Bronchial epithelial cell (primary cell): ENCODE measurements around the gene TEDC1. TPM values are rescaled to one million over a fixed set of nuclear protein-coding genes. Genes with fewer than 3 reads are reported as not detected.

Experiments
- DNase-seq: peaks from one replicate; pipeline ENCODE4 v3.0.0-alpha.2; 2010; ENCODE audit warnings: low read depth
- FAIRE-seq: peaks from 2 replicates; lab custom pipeline; 2011; peaks lifted over from hg19 to GRCh38; lab: Jason Lieb, UNC
- H3K27me3 ChIP-seq: 2 replicates; pipeline ENCODE4 v1.5.1; 2011; ENCODE audit warnings: low read length; ENCODE audit not compliant: control insufficient read depth, insufficient read depth
- H3K36me3 ChIP-seq: 2 replicates; pipeline ENCODE4 v1.5.1; 2011; ENCODE audit warnings: low read length; ENCODE audit not compliant: control insufficient read depth, insufficient read depth
- H3K4me3 ChIP-seq: 2 replicates; pipeline ENCODE4 v1.5.1; 2011; ENCODE audit warnings: mild to moderate bottlenecking, low read depth, low read length, control low read depth
- total RNA-seq: library from RNA; depleted of rRNA; stranded (reverse); fragments of >200 nt; gene quantifications from 2 replicates; pipeline ENCODE4 v1.2.1, GENCODE V29; 2014
- TF ChIP-seq, protein P1 (sequence below): IDR thresholded peaks from 2 replicates; pipeline ENCODE4 v1.5.1; 2011; ENCODE audit warnings: mild to moderate bottlenecking, moderate library complexity, low read length, control low read depth, inconsistent platforms; ENCODE audit not compliant: insufficient read depth, severe bottlenecking

Gene TEDC1
- total RNA-seq, 1 donor from 2014 or later, result 4.5 TPM

DNA sequence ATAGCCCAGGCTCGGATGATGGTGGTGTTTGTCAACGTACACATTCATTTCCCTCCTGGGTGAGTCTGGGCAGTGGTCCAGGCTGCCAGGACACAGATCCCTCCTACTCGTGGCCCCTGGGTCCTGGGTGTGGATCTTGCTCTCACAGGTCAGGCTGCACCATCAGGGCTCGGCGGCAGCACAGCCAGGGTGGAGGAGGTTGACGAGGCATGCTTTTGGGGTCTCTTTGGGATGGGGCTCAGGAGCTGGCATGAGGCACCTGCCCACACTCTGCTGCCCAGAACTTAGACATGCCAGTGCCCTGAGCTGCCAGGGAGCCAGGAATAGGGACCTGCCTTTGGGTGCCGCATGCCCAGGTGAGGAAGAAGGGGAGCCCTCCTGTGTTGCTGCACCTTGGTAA is 45.0 kb downstream of the TEDC1 start:
- no peak for DNase-seq
- Histone ChIP-seq H3K27me3 (no peaks in the 10 kb centered on the region), H3K36me3 (no peaks in the 10 kb centered on the region), H3K4me3 (no peak overlapping the region)
- no peak for FAIRE-seq
- TF ChIP-seq, protein P1, sequence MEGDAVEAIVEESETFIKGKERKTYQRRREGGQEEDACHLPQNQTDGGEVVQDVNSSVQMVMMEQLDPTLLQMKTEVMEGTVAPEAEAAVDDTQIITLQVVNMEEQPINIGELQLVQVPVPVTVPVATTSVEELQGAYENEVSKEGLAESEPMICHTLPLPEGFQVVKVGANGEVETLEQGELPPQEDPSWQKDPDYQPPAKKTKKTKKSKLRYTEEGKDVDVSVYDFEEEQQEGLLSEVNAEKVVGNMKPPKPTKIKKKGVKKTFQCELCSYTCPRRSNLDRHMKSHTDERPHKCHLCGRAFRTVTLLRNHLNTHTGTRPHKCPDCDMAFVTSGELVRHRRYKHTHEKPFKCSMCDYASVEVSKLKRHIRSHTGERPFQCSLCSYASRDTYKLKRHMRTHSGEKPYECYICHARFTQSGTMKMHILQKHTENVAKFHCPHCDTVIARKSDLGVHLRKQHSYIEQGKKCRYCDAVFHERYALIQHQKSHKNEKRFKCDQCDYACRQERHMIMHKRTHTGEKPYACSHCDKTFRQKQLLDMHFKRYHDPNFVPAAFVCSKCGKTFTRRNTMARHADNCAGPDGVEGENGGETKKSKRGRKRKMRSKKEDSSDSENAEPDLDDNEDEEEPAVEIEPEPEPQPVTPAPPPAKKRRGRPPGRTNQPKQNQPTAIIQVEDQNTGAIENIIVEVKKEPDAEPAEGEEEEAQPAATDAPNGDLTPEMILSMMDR, result no peak

DNA sequence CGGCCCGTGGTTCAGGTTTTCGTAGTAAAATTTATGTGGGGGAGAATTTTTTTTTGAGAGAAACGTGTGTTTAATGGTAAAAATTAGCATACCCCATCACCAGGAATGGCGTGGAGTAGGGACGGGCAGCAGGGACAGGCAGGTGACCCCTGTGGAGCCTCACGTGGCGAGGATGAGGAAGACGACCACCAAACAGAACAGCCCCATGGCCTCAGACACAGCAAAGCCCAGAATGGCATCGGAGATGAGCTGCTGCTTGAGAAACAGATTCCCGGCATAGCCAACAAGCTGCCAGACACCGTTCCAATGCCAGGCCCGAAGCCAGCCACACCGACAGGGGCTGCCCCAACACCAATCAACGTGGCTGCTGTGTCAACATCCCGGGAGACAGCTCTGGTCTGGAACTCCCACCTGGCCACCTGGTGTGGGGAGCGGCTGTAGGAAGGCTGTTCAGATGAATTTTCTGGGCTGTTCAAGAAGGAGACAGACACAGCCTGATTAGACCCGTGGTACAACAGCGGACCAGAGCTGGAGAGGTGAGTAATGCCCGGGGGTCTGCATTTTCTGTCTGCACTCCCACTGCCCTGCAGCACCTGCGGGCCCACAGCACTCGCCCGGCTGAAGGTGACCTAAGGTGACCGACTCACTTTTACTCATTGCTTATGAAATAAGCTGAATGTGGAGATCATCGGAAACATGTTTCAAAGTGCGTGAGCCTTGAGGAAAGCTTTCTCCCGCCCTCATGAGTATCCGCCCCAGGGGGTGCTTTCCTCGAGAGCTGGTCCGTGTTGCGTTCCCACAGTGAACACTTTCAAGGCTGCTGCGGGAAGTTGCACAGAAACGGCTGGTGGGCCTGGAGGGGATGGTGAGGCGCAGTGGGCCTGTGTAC is 45.9 kb downstream of the TEDC1 start:
- DNase-seq (no peak), FAIRE-seq (no peak)
- TF ChIP-seq, protein P1, result no peak
- no peak overlapping the region for H3K4me3 ChIP-seq
- no peaks in the 10 kb centered on the region for H3K36me3 ChIP-seq
- H3K27me3 ChIP-seq, result no peaks in the 10 kb centered on the region

DNA sequence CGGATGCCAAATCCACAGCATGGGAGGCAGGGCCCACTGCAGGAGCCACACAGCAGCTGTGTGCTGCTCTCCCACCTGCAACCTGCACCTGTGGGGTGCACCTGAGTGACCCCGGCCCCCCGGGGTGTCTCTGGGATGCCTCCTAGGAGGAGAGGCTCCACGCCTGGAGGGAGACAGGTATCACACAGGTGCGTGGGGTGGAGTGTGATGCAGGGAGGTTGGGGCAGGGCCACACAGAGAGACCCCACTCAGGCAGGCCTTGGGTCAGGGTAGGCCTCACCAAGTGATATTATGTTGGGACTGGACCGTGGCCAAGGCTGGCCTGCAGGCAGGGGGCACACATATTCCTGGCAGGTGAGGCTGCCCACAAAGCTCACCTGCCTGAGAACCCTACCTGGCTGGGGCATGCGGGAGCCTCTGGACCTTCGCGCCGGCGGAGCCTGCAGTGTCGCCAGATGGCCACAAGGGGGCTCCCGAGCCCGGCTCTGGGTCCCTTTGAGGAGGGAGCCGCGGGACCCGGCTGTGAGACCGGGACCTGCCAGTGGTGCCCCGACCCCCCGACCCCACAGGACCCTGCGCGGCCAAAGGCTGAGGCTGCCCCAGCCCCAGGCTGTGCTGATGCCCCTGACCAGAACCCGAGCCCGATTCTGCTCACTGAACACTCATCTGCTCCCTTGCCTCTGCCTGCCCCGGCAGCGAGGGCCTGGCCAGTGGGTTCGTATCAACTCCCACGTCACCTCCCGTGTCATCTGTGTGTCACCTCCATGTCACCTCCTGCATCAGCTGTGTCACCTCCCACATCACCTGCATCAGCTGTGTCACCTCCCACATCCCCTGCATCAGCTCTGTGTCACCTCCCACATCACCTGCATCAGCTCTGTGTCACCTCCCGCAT is 46.8 kb downstream of the TEDC1 start:
- Histone ChIP-seq H3K4me3 (no peak overlapping the region), H3K27me3 (no peaks in the 10 kb centered on the region), H3K36me3 (no peaks in the 10 kb centered on the region)
- TF ChIP-seq, protein P1, result peak; percentile 98
- DNase-seq, result peak; percentile 4
- no peak for FAIRE-seq

DNA sequence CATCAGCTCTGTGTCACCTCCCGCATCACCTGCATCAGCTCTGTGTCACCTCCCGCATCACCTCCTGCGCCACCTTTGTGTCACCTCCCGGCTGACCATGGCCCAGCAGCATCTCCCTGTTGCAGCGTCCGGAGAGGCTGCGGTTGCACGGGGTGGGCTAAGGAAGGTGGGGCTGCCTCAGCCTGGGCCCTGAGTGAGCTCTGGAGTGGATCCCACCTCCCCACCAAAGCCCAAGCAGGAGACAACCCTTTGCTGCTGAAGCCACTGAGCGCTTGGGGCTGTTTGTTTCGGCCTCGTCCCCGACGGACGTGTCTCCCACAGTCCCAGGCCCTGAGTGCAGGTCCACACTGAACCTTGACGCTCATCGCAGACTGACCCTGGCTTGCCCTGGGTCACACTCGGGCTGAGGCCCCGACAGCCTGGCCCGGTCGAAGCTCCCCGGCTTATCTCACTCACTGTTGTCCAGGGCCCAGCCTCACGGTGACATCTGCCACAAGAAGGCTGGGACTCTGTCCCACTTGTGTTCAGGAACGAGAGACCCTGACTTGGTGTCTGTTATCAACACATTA is 47.5 kb downstream of the TEDC1 start:
- Histone ChIP-seq H3K4me3 (no peak overlapping the region), H3K27me3 (no peaks in the 10 kb centered on the region), H3K36me3 (no peaks in the 10 kb centered on the region)
- DNase-seq, result no peak
- FAIRE-seq, result no peak
- TF ChIP-seq, protein P1, result no peak

DNA sequence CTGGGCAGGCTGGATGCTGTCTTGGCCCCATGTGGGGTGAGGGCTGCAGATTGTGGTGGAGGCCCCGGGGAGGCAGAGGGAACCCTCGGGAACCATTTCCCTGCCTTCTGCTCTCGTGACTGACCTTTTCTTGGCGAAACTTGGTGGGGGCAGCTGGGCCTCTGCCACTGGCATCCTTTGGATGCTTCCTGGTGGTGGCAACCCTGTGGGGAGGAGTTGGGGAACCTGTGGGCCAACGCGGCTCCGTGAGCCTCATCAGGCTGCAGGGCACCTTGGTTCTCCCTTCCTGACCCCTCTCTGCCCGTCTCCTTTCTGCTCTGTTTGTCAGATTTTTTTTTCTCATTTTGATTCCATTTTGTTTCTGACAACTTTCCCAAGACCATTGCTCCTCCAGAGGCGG is 49.8 kb downstream of the TEDC1 start:
- FAIRE-seq (no peak), DNase-seq (no peak)
- TF ChIP-seq, protein P1, result no peak
- H3K4me3 ChIP-seq, result no peak overlapping the region
- no peaks in the 10 kb centered on the region for H3K27me3 ChIP-seq
- no peaks in the 10 kb centered on the region for H3K36me3 ChIP-seq
